SK-N-SH treated with all-trans-retinoic acid at 6 μM for 48 hours (cell line): ENCODE results near the gene CHD3.

Experiments
- ATAC-seq: fragments of 200-7000 bp; cut with Tn5 transposase; 3 replicates; pipeline ENCODE4 v1.9.1; 2020; ENCODE audit warnings: mild to moderate bottlenecking, moderate library complexity
- ARNTL ChIP-seq: fragments of 450-650 bp; formaldehyde crosslinking; IDR thresholded peaks from 2 replicates; pipeline ENCODE4 v1.5.0; 2020; ENCODE audit warnings: low read depth, mild to moderate bottlenecking, moderate library complexity, borderline replicate concordance
- CSDC2 ChIP-seq: fragments of 250-450 bp; sonication (Bioruptor Pico); IDR thresholded peaks from 2 replicates; pipeline ENCODE4 v1.5.0; 2020; ENCODE audit warnings: mild to moderate bottlenecking, moderate library complexity
- CSRNP3 ChIP-seq: fragments of 250-450 bp; sonication (Bioruptor Pico); IDR thresholded peaks from 2 replicates; pipeline ENCODE4 v1.5.1; 2021; ENCODE audit warnings: mild to moderate bottlenecking, moderate library complexity
- ESRRG ChIP-seq: fragments of 250-450 bp; sonication (Bioruptor Pico); IDR thresholded peaks from 2 replicates; pipeline ENCODE4 v1.6.1; 2021; ENCODE audit warnings: mild to moderate bottlenecking
- GLIS3 ChIP-seq: fragments of 250-450 bp; sonication (Bioruptor Pico); IDR thresholded peaks from 2 replicates; pipeline ENCODE4 v1.5.0; 2020; ENCODE audit warnings: mild to moderate bottlenecking, moderate library complexity
- ISL1 ChIP-seq: fragments of 250-450 bp; sonication (Bioruptor Pico); IDR thresholded peaks from 2 replicates; pipeline ENCODE4 v2.1.2; 2022; ENCODE audit warnings: mild to moderate bottlenecking, moderate library complexity
- OSR1 ChIP-seq: fragments of 250-450 bp; sonication (Bioruptor Pico); IDR thresholded peaks from 2 replicates; pipeline ENCODE4 v1.8.0; 2022; ENCODE audit warnings: moderate library complexity, mild to moderate bottlenecking, inconsistent platforms
- PATZ1 ChIP-seq: fragments of 250-450 bp; sonication (Bioruptor Pico); IDR thresholded peaks from 2 replicates; pipeline ENCODE4 v1.8.0; 2020; ENCODE audit warnings: mild to moderate bottlenecking, moderate library complexity, borderline replicate concordance
- POU6F1 ChIP-seq: fragments of 250-450 bp; sonication (Bioruptor Pico); IDR thresholded peaks from 2 replicates; pipeline ENCODE4 v1.8.0; 2021; ENCODE audit warnings: low read depth, mild to moderate bottlenecking, moderate library complexity, borderline replicate concordance
- RARB ChIP-seq: fragments of 250-450 bp; sonication (Bioruptor Pico); IDR thresholded peaks from 2 replicates; pipeline ENCODE4 v1.8.0; 2021; ENCODE audit warnings: mild to moderate bottlenecking, moderate library complexity
- SNAI2 ChIP-seq: fragments of 250-450 bp; sonication (Bioruptor Pico); IDR thresholded peaks from 2 replicates; pipeline ENCODE4 v1.5.0; 2020; ENCODE audit warnings: mild to moderate bottlenecking, moderate library complexity
- TCF4 ChIP-seq: fragments of 250-450 bp; sonication (Bioruptor Pico); IDR thresholded peaks from 2 replicates; pipeline ENCODE4 v1.8.0; 2021; ENCODE audit warnings: mild to moderate bottlenecking, moderate library complexity, borderline replicate concordance
- ZC3H10 ChIP-seq: fragments of 250-450 bp; sonication (Bioruptor Pico); IDR thresholded peaks from 2 replicates; pipeline ENCODE4 v1.5.1; 2021; ENCODE audit warnings: mild to moderate bottlenecking, moderate library complexity
- ZFP30 ChIP-seq: fragments of 450-650 bp; formaldehyde crosslinking; IDR thresholded peaks from 2 replicates; pipeline ENCODE4 v1.5.0; 2022; ENCODE audit warnings: mild to moderate bottlenecking, moderate library complexity
- ZNF8 ChIP-seq: fragments of 450-650 bp; formaldehyde crosslinking; IDR thresholded peaks from 2 replicates; pipeline ENCODE4 v1.5.0; 2020; ENCODE audit warnings: mild to moderate bottlenecking, moderate library complexity

CHD3 gene

GRCh38 chr17:7840875-7841274 is 47.7 kb upstream of the CHD3 start:
- no peak for ATAC-seq
- TF ChIP-seq CSRNP3 (no peak), ZC3H10 (no peak), TCF4 (CRISPR knock-in tag) (no peak), ZFP30 (CRISPR knock-in tag) (no peak), GLIS3 (no peak), SNAI2 (CRISPR knock-in tag) (no peak), CSDC2 (no peak), ARNTL (CRISPR knock-in tag) (no peak), OSR1 (CRISPR knock-in tag) (no peak), POU6F1 (CRISPR knock-in tag) (no peak), ISL1 (CRISPR knock-in tag) (no peak), ZNF8 (no peak)

GRCh38 chr17:7841396-7841914 is 47.1 kb upstream of the CHD3 start:
- peak; percentile 12 for ATAC-seq
- TF ChIP-seq CSRNP3 (no peak), ESRRG (no peak)

- TF ChIP-seq PATZ1 (CRISPR knock-in tag) = peak; percentile 34; the same call in 1 of the 2 replicates
- no peak for TF ChIP-seq ISL1 (CRISPR knock-in tag)
- TF ChIP-seq, all 23 proteins: peak for 1
Observed at GRCh38 chr17:7841915-7842379, 46.6 kb upstream of the CHD3 start.

GRCh38 chr17:7842380-7843256 is 46.0 kb upstream of the CHD3 start:
- ATAC-seq = peak; percentile 12
- TF ChIP-seq CSRNP3 = no peak
- no peak for TF ChIP-seq TCF4 (CRISPR knock-in tag)
- TF ChIP-seq SNAI2 (CRISPR knock-in tag) = 0 out of 2 replicates have a peak, but pooled peaks have one; percentile 42
- no peak for TF ChIP-seq GLIS3
- no peak; the same call in 1 of the 2 replicates for TF ChIP-seq PATZ1 (CRISPR knock-in tag)
- no peak for TF ChIP-seq RARB (CRISPR knock-in tag)

More at GRCh38 chr17:7841915-7842379, 46.6 kb upstream of the CHD3 start:
- ATAC-seq = peak; percentile 43
